ENCODE data around the gene CINP. TPM values are rescaled to one million over a fixed set of nuclear protein-coding genes. Genes with fewer than 3 reads are reported as not detected.

CINP gene
- total and polyA plus RNA-seq, 4 donors = 25.1 to 34.6 (median 30.2) TPM

GRCh38 chr14:102335163-102335562, 27.5 kb downstream of the CINP start:
- no peaks in the 10 kb centered on the region for H3K9me3 ChIP-seq (ENCODE audit: control insufficient read depth in 4 of 4, low read length in 3 of 4)

GRCh38 chr14:102333795-102334705, 28.6 kb downstream of the CINP start:
- no peak for DNase-seq (ENCODE audit: low spot score)
- WGBS = 96% methylated on average over 13 of the region's 13 CpGs
- no peak for TF ChIP-seq JUND (IDR thresholded peaks at IDR 0.05)
- TF ChIP-seq HNF4G (IDR thresholded peaks at IDR 0.05) = no peak
- no peak for TF ChIP-seq YY1 (IDR thresholded peaks at IDR 0.05)
- no peak for TF ChIP-seq SP1 (IDR thresholded peaks at IDR 0.05)
- no peak for TF ChIP-seq GABPA (IDR thresholded peaks at IDR 0.05 in 1 of 2, conservative IDR thresholded peaks at IDR 0.05 in 1 of 2)
- TF ChIP-seq FOXA2 (IDR thresholded peaks at IDR 0.05) = no peak
- no peak for TF ChIP-seq FOXA1 (IDR thresholded peaks at IDR 0.05)
- TF ChIP-seq MAX (IDR thresholded peaks at IDR 0.05) = no peak
- TF ChIP-seq RXRA (IDR thresholded peaks at IDR 0.05) = no peak
- no peak for TF ChIP-seq EGR1 (IDR thresholded peaks at IDR 0.05; ENCODE audit: low read depth in 2 of 2)
- no peak for TF ChIP-seq ZBTB33 (IDR thresholded peaks at IDR 0.05)
- no peak for TF ChIP-seq REST (IDR thresholded peaks at IDR 0.05)
- no peak for TF ChIP-seq TAF1 (conservative IDR thresholded peaks at IDR 0.05)
- no peak for TF ChIP-seq HNF4A (conservative IDR thresholded peaks at IDR 0.05)
- no peak for TF ChIP-seq RAD21 (IDR thresholded peaks at IDR 0.05)

More at GRCh38 chr14:102335163-102335562, 27.5 kb downstream of the CINP start:
- no peaks in the 10 kb centered on the region for H3K27me3 ChIP-seq (ENCODE audit: control insufficient read depth in 4 of 4, insufficient read depth in 4 of 4, low read length in 3 of 4)
- H3K9ac ChIP-seq (ENCODE audit: low read depth in 1 of 2, low read length in 2 of 2) = no peak overlapping the region
- H3K27ac ChIP-seq (ENCODE audit: low read depth in 1 of 2, low read length in 2 of 2) = no peak overlapping the region
- no peaks in the 10 kb centered on the region for H3K4me1 ChIP-seq (ENCODE audit: control insufficient read depth in 4 of 4, insufficient read depth in 4 of 4, low read length in 3 of 4)
- TF ChIP-seq REST (IDR thresholded peaks at IDR 0.05) = no peak
- DNase-seq (ENCODE audit: low spot score) = no peak
- H3K36me3 ChIP-seq (ENCODE audit: control insufficient read depth in 4 of 4, insufficient read depth in 3 of 4, low read depth in 1 of 4, low read length in 3 of 4) = peaks cover 3 to 11% (median 6%) of the 10 kb centered on the region in 4 donors
- H3K4me3 ChIP-seq (ENCODE audit: low read depth in 1 of 3, low read length in 3 of 3) = no peak overlapping the region
- WGBS = 95% methylated on average over 7 of the region's 7 CpGs

More at GRCh38 chr14:102333795-102334705, 28.6 kb downstream of the CINP start:
- no peaks in the 10 kb centered on the region for H3K4me1 ChIP-seq (ENCODE audit: control insufficient read depth in 4 of 4, insufficient read depth in 4 of 4, low read length in 3 of 4)
- H3K4me3 ChIP-seq (ENCODE audit: low read depth in 1 of 3, low read length in 3 of 3) = no peak overlapping the region
- no peak overlapping the region for H3K27ac ChIP-seq (ENCODE audit: low read depth in 1 of 2, low read length in 2 of 2)
- no peaks in the 10 kb centered on the region for H3K27me3 ChIP-seq (ENCODE audit: control insufficient read depth in 4 of 4, insufficient read depth in 4 of 4, low read length in 3 of 4)
- no peaks in the 10 kb centered on the region for H3K9me3 ChIP-seq (ENCODE audit: control insufficient read depth in 4 of 4, low read length in 3 of 4)
- peaks cover 3 to 9% (median 4%) of the 10 kb centered on the region in 4 donors for H3K36me3 ChIP-seq (ENCODE audit: control insufficient read depth in 4 of 4, insufficient read depth in 3 of 4, low read depth in 1 of 4, low read length in 3 of 4)
- no peak overlapping the region for H3K9ac ChIP-seq (ENCODE audit: low read depth in 1 of 2, low read length in 2 of 2)

Measured in liver (tissue), 9 donors.